RCC 7860 (cell line): ENCODE measurements around the gene CAMLG.
"Not testable (repeated sequence)": the region's sequence is repeated elsewhere in the genome, so short reads cannot be mapped to it uniquely, and the experiment has no call there.

Experiments
- DNase-seq: peaks from one replicate; pipeline ENCODE4 v3.0.0-alpha.2; 2015; ENCODE audit warnings: low spot score
- FAIRE-seq: peaks from 2 replicates; lab custom pipeline; 2012; peaks lifted over from hg19 to GRCh38; lab: Jason Lieb, UNC

CAMLG gene

GRCh38 chr5:134738133-134738962, at the start of gene CAMLG:
Gene CAMLG, plus strand, starts transcription at chr5:134738548. Its CDS starts 73 bp downstream, at chr5:134738621.
- FAIRE-seq, result no peak

DNA sequence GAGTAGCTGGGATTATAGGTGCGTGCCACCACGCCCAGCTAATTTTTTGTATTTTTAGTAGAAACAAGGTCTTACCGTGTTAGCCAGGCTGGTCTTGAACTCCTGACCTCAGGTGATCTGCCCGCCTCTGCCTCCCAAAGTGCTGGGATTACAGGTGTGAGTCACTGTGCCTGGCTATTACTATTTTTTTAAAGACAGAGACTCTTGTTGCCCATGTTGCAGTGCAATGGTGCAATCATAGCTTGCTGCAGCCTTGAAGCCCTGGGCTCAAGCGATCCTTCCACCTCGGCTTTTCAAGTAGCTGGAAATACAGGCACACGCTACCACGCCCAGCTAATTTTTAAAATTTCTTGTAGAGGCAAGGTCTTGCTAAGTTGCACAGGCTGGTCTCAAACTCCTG, 48.2 kb upstream of the CAMLG start:
- not testable (repeated sequence) for DNase-seq, FAIRE-seq

More at GRCh38 chr5:134738133-134738962, at the start of gene CAMLG:
- DNase-seq, result peak; percentile 87

- DNase-seq (no peak), FAIRE-seq (no peak)
Observed at GRCh38 chr5:134692722-134693121, 45.6 kb upstream of the CAMLG start.

DNA sequence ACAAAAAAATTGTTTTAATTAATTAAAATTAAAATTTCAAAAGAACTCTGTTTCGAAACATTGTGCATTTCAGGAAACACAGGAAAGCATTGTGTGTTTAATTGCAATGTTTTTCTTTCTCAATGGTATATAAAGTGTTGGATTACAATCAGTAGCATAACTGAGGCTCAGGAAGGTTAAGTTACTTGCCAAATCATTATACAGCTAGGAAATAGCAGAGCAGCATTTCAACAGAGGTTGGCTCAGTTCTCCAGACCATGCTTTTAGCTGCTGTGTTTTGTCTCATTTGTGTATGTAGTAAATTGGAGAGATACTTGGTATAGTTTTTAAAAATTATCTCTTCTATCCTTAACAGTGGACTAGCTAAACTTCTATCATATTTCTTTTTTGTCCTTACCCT, 30.0 kb upstream of the CAMLG start:
- FAIRE-seq (no peak), DNase-seq (no peak)

DNA sequence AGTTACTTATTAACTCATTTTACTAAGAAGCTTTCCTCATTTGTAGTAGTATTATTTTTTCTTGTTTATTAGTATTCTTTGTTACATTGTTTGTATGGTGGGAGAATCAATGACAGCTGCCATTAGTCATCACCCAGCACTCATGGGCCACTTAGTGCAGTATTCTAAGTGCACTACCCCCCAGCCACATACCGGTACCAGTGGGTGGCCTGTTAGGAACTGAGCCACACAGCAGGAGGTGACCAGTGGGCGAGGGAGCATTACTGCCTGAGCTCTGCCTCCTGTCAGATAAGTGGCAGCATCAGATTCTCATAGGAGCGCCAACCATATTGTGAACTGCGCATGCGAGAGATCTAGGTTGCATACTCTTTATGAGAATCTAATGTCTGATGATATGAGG, 24.2 kb upstream of the CAMLG start:
- FAIRE-seq (no peak), DNase-seq (no peak)

DNA sequence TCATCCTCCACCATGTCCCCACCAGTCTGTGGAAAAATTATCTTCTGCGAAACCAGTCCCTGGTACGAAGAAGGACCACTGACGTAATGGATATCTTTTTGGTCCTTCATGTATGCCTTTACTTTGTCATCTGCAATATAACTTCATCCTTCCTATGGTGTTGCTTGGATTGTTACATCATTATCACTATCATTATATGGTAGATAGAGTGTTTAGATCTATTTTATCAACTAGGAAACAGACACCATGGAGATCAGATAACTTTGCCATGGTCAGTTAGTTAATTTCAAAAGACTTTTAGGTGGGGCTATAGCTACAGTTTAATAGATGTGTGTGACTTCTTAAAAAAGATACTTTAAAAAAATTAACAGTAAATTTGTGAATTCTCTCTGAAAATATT, 23.8 kb upstream of the CAMLG start:
- DNase-seq (no peak), FAIRE-seq (no peak)

GRCh38 chr5:134715466-134715865, 22.9 kb upstream of the CAMLG start:
- not testable (repeated sequence) for DNase-seq, FAIRE-seq

GRCh38 chr5:134724872-134725271, 13.5 kb upstream of the CAMLG start:
- DNase-seq (no peak), FAIRE-seq (no peak)

- DNase-seq (no peak), FAIRE-seq (no peak)
Observed at GRCh38 chr5:134732819-134733218, 5.5 kb upstream of the CAMLG start.

DNA sequence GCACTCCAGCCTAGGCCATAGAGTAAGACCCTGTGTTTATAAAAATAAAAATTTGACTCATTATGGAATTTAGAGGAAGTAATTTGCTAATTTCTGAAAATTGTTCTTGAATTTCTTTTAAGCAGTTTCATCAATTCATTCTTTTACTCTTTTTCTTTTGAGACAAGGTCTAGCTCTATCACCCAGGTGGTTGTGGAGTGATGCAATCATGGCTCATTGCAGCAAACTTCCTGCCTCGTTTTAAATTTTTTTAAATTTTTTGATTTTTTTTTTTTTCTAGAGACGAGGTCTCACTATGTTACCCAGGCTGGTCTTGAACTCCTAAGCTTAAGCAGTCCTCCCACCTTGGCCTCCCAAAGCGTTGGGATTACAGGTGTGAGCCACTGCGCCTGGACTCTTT, 3.1 kb upstream of the CAMLG start:
- no peak for DNase-seq
- no peak for FAIRE-seq

DNA sequence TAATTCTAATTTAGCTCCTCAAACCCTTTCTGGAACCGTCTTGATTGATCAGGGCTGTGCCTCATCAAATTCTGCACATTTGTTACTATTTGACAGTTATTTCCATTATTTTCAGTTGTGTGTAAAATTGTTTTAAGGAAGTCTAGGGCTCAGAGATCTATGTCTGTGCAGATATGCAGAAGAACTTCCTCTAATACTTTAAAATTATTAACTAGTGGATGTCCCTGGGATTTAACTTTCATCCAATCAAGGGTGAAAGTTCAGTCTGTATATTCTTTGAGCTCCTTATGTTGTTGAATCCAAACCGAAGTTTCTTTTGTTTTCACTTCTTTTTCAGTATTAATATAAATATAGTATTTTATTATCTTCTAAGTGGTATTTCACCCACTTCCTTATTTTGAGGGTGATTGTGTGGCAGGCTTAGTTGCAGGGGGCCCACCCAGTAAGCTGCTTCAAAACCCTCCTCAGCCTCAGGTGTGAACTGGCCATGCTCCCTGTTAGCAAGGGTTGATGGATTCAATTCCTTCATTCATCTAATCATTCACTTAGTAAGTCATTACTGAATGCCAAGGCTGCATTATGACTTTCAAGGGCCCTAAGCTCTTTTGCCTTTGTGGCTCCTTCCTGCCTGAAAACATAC, 2.1 kb upstream of the CAMLG start:
- DNase-seq (no peak), FAIRE-seq (no peak)

DNA sequence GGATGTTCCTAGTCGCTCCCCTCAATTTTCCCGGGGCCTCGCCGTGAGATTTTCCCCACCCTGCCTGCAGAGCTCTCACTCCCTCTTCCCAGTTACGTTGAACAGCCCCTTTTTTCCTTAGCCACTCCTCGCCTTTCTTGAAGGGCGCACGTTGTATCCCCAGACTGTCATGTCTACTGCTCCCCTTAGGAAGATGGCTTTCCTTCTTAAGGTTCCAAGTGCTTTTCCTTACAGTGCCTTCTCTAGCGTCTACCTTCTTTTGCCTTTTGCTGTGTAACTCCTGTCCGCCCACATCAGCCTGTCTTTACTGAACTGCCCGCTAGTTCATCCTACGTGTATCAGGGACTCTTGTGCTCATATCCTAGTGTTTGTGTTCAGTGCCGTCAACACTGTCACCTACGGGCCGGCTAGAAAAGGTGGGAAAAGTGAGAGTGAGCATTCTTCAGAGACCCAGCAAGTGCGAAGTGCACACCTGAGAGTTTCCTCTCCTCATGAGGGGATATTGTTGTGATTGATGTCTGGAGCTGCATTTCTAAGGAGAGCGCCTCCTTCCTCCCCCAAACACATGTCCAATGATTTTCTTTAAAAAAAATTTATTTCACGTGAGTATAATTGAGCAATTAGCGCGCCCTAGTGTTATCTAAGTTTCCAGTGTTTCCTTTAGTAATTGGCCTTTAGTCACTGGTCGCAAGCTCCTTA, 764 bp downstream of the CAMLG start:
- FAIRE-seq (no peak), DNase-seq (peak; percentile 52)

DNA sequence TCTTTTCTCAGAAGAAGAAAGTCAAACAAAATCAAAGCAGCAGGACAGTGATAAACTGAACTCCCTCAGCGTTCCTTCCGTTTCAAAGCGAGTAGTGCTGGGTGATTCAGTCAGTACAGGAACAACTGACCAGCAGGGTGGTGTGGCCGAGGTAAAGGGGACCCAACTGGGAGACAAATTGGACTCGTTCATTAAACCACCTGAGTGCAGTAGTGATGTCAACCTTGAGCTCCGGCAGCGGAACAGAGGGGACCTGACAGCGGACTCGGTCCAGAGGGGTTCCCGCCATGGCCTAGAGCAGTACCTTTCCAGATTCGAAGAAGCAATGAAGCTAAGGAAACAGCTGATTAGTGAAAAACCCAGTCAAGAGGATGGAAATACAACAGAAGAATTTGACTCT, 2.7 kb downstream of the CAMLG start:
- no peak for FAIRE-seq
- DNase-seq, result no peak

DNA sequence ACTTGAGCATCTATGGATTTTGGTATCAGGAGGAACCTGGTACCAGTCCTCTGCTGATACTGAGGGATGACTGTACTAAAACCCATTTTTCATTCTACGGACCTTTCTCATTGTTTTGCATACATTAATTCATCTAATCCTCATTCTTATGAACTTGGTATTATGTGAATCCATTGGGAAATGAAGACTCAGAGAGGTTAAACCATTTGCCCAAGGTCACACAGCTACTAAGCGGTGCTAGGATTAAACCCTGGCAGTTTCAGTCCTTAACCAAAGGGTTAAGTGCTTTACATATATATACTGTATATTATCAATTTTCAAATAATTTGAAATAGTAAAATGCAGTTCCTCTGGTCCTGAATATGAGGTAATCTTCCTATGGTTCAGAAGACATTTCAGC, 3.8 kb downstream of the CAMLG start:
- FAIRE-seq (no peak), DNase-seq (no peak)

- DNase-seq, result no peak
Observed at GRCh38 chr5:134749415-134749814, 11.1 kb downstream of the CAMLG start.

DNA sequence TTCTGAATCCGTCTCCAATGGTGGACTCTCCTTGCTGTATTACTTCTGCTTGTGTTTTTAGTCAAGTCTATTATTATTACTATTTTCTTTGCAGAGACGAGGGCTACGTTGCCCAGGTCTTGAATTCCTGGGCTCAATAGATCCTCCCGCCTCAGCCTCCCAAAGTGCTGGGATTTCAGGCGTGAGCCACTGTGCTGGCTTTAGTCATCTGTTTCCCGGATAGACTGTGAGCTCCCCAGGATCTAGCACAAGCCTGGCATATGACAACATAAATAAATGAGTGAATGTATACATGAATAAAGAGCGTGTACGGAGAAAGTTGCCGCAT, 19.8 kb downstream of the CAMLG start:
- FAIRE-seq, result no peak

More at GRCh38 chr5:134749415-134749814, 11.1 kb downstream of the CAMLG start:
- no peak for FAIRE-seq

DNA sequence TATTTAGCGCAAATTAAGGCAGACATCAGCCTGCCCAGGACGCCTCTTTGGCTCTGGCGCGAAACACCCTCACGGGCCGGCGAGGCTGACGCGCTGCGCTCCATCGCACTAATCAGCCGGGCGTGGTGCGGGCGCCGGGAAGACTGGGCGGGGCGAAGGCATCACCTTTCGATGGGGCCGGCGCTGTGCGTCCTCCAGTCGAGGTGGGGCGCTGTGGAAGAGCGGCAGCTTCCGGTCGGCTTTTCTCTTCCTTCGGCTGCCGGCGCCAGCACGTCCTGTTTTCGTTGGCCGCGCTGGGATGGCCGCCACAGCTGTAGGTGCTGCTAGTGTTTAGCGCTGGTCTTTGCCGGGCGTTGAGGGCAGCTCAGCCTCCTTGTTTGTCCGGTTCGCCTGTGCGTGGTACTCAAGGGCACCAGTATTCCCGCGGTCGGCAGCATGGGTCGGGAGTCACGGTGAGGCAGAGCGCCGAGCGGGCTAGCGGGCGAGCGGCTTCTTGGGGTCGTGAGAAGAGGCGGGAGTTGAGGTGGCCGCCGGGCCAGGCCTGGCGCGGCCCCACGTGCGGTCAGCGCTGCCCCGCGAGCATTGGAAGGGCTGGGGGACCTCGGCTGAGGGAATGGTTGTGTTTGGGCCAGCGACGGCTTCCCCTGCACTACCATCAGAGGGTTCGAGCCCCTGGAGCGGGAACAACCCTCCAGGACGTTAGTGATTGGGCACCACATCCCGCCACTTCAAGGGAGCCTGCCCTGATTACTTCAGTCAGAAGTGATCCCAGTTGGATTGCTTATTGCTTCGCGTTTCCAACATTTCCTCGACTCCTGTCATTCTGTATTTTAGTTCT, 20.4 kb downstream of the CAMLG start, which contains the start of gene DDX46:
DDX46 (plus strand) TSS at position 276 of the 838 bp plus-strand sequence; CDS start at position 436, 160 bp downstream.
- DNase-seq (peak; percentile 83), FAIRE-seq (peak; percentile 52)

More for the DNA sequence above, 19.8 kb downstream of the CAMLG start:
- no peak for DNase-seq

- FAIRE-seq, result not testable (repeated sequence)
Observed at GRCh38 chr5:134767528-134768291, 29.4 kb downstream of the CAMLG start.

GRCh38 chr5:134769206-134769605, 30.9 kb downstream of the CAMLG start:
- DNase-seq, result no peak

More at GRCh38 chr5:134767528-134768291, 29.4 kb downstream of the CAMLG start:
- not testable (repeated sequence) for DNase-seq

More at GRCh38 chr5:134769206-134769605, 30.9 kb downstream of the CAMLG start:
- no peak for FAIRE-seq
